ENCODE measurements around the gene HOXA6. TPM values are rescaled to one million over a fixed set of nuclear protein-coding genes. Genes with fewer than 3 reads are reported as not detected.

The HOXA6 gene
- total RNA-seq, 1 experiment from 2014 or later: not detected

DNA sequence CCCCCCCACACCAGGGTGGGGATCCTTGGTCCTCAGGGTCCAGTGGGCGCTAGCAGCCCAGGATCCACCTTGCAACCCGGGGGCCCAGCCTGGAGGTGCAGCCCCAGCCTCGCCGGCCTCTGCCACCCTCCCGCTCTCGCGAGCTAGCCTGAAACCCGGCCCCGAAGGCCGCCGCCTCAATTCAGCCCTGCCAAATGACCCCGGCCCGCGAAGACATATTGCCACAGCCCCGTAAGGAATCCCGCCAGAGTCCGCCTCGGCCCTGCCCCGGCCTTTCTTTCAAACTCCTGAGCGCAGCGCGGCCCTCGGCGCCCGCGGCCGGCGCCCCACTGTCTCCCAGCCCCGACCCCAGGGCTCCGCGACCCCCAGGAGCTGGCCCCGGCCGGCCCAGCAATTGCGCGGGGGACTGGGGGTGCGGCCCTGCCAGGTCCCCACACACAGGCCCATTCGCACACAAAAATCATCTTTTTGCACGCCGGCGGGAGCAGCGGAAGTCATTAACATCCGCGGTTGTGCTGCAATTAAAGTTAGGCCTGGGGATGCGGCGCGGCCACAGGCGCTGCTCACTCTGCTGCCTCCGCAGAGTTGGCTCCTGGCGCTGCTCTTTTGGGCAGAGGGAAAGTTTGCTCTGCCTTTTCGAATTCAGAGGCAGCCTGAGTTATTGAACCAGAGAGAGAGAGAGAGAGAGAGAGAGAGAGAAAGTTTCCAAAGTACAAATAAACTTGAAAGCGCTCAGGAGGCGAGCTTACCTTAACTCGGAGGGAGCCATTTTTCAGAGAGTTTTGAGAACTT lies 8.0 kb downstream of the HOXA6 start (continued):
- TF ChIP-seq, protein P1, sequence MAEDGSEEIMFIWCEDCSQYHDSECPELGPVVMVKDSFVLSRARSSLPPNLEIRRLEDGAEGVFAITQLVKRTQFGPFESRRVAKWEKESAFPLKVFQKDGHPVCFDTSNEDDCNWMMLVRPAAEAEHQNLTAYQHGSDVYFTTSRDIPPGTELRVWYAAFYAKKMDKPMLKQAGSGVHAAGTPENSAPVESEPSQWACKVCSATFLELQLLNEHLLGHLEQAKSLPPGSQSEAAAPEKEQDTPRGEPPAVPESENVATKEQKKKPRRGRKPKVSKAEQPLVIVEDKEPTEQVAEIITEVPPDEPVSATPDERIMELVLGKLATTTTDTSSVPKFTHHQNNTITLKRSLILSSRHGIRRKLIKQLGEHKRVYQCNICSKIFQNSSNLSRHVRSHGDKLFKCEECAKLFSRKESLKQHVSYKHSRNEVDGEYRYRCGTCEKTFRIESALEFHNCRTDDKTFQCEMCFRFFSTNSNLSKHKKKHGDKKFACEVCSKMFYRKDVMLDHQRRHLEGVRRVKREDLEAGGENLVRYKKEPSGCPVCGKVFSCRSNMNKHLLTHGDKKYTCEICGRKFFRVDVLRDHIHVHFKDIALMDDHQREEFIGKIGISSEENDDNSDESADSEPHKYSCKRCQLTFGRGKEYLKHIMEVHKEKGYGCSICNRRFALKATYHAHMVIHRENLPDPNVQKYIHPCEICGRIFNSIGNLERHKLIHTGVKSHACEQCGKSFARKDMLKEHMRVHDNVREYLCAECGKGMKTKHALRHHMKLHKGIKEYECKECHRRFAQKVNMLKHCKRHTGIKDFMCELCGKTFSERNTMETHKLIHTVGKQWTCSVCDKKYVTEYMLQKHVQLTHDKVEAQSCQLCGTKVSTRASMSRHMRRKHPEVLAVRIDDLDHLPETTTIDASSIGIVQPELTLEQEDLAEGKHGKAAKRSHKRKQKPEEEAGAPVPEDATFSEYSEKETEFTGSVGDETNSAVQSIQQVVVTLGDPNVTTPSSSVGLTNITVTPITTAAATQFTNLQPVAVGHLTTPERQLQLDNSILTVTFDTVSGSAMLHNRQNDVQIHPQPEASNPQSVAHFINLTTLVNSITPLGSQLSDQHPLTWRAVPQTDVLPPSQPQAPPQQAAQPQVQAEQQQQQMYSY (CRISPR knock-in tag; IDR thresholded peaks at IDR 0.05): no peak
- TF ChIP-seq, protein P2, sequence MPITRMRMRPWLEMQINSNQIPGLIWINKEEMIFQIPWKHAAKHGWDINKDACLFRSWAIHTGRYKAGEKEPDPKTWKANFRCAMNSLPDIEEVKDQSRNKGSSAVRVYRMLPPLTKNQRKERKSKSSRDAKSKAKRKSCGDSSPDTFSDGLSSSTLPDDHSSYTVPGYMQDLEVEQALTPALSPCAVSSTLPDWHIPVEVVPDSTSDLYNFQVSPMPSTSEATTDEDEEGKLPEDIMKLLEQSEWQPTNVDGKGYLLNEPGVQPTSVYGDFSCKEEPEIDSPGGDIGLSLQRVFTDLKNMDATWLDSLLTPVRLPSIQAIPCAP (CRISPR knock-in tag; IDR thresholded peaks at IDR 0.05): no peak

DNA sequence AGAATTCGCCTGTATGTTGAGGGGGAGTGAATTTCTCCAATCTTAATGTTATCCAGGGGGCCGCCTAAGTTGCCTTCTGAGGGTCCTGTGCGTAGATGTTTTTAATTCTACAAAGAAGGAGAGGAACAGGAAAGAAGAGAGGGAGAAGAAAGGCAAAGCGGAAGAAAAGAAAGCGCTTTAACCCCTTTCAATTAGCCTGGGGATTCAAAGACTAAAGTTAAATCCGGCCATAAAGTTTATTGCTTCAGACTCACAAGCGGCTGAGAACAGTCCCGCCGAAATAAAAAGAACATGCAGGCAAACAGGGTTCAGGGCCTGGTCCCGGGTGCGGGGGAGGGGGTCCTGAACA lies 8.6 kb downstream of the HOXA6 start:
- ChIA-PET CTCF (interaction anchor here (0.6 kb wide), 1 partner anchor 101 kb away, joined by 3 read pairs; no protein-coding TSS in a partner anchor), POLR2A (no interaction called here)
- peaks cover 100% of the 10 kb centered on the region for H3K27me3 Mint-ChIP-seq (ENCODE audit: low read depth)
- no peak for ATAC-seq
- H3K4me3 Mint-ChIP-seq: peak overlapping the region; percentile 35; the same call in 1 of the 2 replicates
- H3K36me3 Mint-ChIP-seq: no peaks in the 10 kb centered on the region; the same call in 1 of the 2 replicates
- TF ChIP-seq, protein P3, sequence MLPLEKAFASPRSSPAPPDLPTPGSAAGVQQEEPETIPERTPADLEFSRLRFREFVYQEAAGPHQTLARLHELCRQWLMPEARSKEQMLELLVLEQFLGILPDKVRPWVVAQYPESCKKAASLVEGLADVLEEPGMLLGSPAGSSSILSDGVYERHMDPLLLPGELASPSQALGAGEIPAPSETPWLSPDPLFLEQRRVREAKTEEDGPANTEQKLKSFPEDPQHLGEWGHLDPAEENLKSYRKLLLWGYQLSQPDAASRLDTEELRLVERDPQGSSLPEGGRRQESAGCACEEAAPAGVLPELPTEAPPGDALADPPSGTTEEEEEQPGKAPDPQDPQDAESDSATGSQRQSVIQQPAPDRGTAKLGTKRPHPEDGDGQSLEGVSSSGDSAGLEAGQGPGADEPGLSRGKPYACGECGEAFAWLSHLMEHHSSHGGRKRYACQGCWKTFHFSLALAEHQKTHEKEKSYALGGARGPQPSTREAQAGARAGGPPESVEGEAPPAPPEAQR (CRISPR knock-in tag; IDR thresholded peaks at IDR 0.05): no peak
- no peak for TF ChIP-seq PRRX2 (CRISPR knock-in tag; IDR thresholded peaks at IDR 0.05)
- TF ChIP-seq OVOL2 (CRISPR knock-in tag; IDR thresholded peaks at IDR 0.05; ENCODE audit: borderline replicate concordance): no peak
- TF ChIP-seq SP1 (CRISPR knock-in tag; conservative IDR thresholded peaks at IDR 0.05): no peak
- TF ChIP-seq NR1H2 (CRISPR knock-in tag; IDR thresholded peaks at IDR 0.05): no peak
- no peak for TF ChIP-seq MYBL2 (CRISPR knock-in tag; IDR thresholded peaks at IDR 0.05)
- no peak for TF ChIP-seq ZNF423 (CRISPR knock-in tag; IDR thresholded peaks at IDR 0.05)
- TF ChIP-seq TEAD1 (CRISPR knock-in tag; IDR thresholded peaks at IDR 0.05): no peak
- no peak for TF ChIP-seq NFYB (CRISPR knock-in tag; conservative IDR thresholded peaks at IDR 0.05; ENCODE audit: low read depth)
- no peak for TF ChIP-seq ZNF317 (CRISPR knock-in tag; IDR thresholded peaks at IDR 0.05; ENCODE audit: borderline replicate concordance, low read depth)
- no peak for TF ChIP-seq IRF2 (CRISPR knock-in tag; IDR thresholded peaks at IDR 0.05; ENCODE audit: borderline replicate concordance, low read depth)
- no peak for TF ChIP-seq JAZF1 (CRISPR knock-in tag; IDR thresholded peaks at IDR 0.05)
- TF ChIP-seq, protein P4, sequence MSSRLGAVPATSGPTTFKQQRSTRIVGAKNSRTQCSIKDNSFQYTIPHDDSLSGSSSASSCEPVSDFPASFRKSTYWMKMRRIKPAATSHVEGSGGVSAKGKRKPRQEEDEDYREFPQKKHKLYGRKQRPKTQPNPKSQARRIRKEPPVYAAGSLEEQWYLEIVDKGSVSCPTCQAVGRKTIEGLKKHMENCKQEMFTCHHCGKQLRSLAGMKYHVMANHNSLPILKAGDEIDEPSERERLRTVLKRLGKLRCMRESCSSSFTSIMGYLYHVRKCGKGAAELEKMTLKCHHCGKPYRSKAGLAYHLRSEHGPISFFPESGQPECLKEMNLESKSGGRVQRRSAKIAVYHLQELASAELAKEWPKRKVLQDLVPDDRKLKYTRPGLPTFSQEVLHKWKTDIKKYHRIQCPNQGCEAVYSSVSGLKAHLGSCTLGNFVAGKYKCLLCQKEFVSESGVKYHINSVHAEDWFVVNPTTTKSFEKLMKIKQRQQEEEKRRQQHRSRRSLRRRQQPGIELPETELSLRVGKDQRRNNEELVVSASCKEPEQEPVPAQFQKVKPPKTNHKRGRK (CRISPR knock-in tag; IDR thresholded peaks at IDR 0.05; ENCODE audit: borderline replicate concordance): no peak
- TF ChIP-seq ESRRA (CRISPR knock-in tag; IDR thresholded peaks at IDR 0.05; ENCODE audit: borderline replicate concordance): no peak
- TF ChIP-seq GRHL2 (CRISPR knock-in tag; IDR thresholded peaks at IDR 0.05; ENCODE audit: insufficient replicate concordance, severe bottlenecking): no peak
- TF ChIP-seq CBFB (CRISPR knock-in tag; IDR thresholded peaks at IDR 0.05; ENCODE audit: low read depth): no peak
- TF ChIP-seq SMAD3 (CRISPR knock-in tag; IDR thresholded peaks at IDR 0.05; ENCODE audit: borderline replicate concordance): no peak
- DNase-seq (ENCODE audit: low spot score): no peak
- no peaks in the 10 kb centered on the region for H3K9me3 Mint-ChIP-seq
- no peak overlapping the region for H3K27ac Mint-ChIP-seq
- peaks cover 21% of the 10 kb centered on the region for H3K4me1 Mint-ChIP-seq
